NCI-H1048 (cell line): ENCODE measurements around the gene PLAU.

Experiments
- DNase-seq: peaks from one replicate; lab custom pipeline; 2025; lab: John Stamatoyannopoulos, UW

Gene PLAU

DNA sequence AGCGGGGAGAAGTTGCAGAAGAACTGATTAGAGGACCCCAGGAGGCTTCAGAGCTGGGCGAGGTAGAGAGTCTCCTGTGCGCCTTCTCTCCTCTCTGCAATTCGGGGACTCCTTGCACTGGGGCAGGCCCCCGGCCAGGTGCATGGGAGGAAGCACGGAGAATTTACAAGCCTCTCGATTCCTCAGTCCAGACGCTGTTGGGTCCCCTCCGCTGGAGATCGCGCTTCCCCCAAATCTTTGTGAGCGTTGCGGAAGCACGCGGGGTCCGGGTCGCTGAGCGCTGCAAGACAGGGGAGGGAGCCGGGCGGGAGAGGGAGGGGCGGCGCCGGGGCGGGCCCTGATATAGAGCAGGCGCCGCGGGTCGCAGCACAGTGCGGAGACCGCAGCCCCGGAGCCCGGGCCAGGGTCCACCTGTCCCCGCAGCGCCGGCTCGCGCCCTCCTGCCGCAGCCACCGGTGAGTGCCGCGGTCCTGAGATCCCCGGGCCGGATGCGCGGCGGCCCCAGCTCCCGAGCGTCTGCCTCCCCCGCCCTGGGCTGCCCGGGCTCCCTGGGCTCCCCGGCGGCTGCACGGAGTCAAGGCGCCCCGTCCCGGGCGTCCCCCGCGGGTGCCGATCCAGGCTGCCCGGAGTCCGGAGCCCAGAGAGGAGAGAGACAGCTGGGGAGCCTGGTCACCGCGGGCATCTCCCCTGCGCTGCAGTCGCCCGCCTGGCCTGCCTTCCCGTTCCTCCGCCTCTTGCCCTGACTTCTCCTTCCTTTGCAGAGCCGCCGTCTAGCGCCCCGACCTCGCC lies at the start of gene PLAU:
Gene PLAU (plus strand): TSS at position 369 of the 789 bp plus-strand sequence. CDS start 424 bp downstream, outside the sequence.
- no peak for DNase-seq

DNA sequence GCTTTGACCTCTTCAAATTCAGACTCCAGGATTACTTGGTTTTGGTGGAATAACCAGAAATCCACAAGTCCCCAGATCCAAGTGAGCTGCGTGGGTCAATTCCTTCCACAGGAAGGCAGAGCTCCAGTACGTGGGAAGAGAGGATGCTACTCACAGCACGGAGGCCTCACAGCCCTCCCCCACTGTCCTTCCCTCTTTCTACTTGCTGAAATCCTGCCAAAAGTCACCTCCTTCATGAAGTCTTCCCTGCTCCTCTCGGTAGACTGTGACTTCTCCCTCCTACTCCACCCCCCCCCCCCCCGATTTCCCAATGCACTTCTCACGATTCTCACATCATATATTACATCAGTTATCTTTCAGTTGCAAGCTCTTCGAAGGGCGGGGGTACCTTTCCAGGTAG lies 48.9 kb upstream of the PLAU start:
- no peak for DNase-seq

DNA sequence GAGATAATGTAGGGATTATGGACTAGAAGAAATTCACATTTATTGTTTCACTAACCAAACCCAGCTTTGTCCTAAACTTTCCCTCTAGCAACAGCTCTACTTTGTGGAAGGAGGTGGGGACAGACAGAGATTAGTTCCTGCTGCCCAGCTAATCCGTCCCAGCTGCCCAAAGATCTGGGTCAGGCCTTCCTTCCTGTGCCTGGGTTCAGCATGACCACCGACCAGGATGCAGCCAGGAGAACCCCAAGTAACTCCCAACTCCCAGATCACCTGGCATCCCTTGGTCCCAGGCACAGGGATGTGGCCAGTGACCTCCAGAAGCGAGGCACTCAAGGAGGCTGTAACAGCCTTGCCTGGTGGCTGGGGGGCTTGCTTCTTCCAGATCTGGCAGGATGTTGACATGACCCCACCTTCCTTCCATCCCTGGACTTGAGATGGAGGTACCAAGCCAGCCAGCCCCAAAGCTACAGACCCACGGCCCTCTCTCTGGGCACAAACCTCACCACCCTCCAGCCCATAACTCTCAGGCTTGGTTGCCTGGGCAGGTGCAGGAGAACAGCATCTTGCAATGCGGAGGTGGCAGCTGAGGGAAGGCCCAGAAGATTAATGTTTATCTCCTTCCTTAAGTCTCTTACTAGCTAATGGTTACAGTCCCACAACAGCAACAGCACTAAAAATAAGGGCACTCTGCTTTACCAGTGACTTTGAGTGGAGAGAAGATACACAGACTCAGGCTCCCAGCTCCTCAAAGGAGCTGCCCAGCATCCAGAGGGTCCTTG lies 47.7 kb upstream of the PLAU start:
- no peak for DNase-seq

DNA sequence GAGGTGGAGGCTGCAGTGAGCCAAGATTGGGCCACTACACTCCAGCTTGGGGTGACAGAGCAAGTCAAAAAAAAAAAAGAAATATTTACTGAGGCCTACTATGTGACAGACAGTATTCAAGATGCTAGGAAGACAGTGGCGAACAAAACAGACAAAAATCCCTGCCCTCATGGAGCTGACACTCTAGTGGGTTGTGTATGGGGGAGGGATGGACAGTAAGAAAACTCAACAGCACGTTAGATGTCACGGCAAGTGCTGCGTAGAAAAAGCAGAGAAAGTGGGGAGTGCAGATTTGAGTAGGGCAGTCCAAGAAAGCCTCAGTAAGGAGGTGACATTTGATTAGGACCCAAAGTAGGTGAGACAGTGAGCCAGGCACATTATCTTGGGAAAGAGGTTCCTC lies 46.7 kb upstream of the PLAU start:
- no peak for DNase-seq

DNA sequence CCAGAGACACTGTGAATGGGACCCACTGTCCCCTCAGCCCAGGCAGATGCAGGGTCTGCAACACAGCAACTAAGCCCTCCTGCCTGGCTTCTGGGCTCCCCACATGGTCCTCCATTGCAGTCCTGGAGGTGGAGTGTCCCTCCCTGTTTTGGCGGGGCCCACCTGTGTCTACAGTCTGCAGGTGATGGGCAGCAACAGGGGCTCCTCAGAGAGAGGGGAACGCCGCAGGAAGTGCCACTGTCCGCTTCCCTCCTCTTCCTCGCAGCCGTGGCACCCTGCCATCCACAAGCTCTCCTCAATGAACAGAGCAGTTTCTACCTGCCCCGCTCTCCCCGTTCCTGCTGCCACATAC lies 45.8 kb upstream of the PLAU start:
- no peak for DNase-seq

DNA sequence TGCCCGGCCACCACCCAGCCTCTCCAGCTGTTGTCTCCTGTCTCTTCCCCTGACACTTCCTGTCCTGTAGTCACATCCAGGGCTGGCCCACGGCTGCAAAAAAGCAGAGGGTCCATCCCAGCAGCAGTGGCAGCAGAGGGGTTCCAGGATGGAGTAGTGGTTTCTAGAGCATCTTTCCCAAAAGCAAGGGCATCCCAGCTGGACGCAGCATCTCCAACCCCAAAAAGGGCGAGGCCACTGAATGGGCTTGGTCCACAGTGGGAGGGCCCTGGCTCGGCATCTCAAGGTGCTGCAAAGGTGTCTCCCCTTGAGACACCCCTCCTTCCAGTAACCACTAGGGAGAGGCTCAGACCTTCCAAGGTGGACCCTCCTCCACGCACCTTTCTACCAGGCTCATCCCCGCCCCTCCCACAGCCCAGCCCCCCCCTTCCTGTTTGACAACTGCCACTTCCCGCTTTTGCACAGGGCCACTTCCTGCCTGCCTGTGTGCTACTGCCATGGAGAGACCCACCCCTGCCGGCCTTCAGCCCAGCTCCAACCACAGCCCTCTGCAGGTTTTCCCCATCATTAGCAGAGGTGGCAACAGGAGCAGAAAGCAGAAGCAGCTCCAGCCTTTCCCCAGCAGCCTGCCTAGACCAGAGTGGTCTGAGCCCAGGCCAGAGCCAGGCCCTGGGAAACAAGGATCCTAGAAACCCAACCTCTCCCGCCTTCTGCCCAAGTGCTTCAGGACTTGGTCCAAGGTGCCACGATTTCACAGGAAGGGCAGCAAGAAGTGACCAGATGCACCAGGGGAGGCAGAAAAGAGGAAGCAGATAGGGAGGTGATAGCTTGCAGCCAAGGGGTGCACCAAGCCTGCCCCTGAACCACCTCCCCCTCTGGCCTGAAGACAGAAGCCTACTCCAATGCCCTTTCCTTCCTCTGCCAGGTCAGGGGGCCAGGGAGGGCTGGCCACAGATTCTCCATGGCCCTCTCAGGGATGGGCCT lies 45.2 kb upstream of the PLAU start:
- DNase-seq, result no peak

DNA sequence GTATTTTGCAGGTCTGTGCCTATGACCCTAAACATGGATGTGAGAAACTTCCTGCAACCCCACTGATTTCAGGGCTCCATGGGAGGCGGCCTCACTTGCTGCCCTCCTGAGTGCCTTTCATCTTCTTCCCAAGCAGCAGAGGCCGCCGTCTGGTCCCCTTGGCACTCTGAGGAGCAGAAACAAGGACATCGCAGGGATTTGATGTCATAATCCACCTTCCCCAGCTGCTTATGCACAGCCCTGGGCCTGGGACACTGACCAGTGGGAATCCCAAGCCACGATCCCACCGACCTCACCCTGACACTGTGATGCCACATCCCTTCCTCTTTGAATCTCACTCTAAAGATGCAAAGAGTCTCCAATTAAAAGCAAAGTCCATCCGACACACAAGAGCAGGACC lies 44.3 kb upstream of the PLAU start:
- no peak for DNase-seq

DNA sequence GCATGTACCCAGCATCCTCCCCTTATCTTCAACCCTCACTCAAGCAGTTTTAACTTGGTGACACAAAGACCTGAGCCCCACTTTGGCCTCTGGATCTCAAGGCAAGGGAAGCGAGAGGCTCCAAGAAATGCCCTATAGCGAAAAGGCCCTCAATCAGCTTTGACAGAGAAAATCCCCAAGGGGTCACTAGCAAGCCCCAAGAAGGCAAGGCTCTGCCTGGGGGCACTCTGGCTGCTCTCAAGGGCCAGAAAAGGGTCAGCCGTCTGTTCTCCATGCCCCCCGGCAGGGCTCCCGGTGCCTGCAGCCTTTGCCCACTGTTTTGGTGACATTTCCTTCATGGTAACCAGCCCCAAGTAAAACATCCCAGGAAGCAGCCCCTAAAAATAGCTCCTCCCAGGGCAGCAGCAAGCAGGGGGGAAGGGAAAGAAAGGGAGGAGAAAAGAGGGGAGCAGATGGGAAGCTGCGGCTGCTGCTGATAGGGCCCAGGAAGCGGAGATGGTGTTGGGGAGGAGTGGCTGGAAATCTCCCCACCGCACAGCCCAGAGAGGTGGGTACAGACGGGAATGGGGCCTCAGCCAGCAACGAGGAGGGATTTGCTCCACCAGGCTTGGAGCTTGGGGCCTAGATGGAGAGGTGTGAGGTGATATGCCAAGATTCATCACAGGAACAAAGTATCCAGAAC lies 43.7 kb upstream of the PLAU start:
- DNase-seq, result no peak

DNA sequence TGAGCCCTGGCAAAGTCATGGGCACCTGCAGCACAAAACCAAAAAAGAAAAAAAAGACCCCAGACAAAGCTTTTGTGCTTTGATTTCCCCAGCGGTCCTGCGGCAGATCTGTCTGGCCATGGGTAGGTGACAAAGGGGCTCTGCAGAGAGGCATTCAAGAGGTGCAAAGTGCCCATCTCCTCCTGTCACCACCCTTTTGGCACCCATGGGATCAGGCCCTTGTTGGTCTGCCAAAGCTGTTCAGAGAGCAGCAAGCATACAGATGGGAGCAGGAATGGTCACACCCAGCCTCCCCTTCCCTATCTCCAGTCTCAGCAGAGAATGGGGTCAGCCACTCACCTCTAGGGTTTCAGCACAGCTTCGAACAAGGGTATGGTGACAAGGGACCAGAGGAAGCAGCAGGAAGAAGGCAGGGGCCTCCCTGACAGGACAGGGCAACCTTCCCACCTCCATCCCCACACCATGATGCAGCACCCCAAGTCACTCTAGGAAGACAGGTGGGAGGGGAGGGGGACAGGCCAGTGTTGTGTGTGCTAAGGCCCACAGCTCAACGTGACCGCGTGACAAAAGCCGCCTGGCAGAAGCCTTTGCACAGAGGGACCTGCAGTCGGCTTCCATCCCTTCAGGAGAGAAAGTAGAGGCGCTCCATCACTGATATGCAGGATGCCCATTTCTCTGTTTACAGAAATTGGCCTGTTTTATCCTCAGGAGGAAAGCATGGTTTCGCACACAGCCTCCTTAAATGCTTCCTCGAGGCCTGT lies 42.9 kb upstream of the PLAU start:
- DNase-seq, result no peak

DNA sequence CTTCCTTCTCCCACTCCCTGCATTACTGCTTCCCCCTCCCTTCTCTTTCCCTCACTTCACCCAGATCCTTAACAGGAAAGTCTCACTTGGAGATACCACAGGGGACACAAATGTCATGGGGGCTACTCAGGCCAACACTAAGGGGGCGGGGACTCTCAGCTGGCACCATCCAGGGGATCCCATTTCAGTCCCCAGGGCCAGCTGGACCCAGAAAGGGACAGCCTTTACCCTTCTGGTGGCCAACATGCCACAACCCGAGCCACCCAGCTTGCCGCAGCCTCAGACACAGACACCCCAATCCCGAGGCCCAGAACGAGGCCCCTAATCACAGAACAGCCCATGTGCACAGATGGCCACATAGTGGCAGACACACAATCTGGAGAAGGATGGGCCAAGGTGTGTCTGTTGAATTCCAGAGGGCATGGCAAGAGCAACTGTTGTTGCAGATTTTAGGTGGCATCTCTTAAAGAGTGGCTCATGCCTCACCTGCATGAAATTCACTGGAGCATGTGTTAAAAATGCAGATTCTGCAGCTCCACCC lies 42.2 kb upstream of the PLAU start:
- no peak for DNase-seq

DNA sequence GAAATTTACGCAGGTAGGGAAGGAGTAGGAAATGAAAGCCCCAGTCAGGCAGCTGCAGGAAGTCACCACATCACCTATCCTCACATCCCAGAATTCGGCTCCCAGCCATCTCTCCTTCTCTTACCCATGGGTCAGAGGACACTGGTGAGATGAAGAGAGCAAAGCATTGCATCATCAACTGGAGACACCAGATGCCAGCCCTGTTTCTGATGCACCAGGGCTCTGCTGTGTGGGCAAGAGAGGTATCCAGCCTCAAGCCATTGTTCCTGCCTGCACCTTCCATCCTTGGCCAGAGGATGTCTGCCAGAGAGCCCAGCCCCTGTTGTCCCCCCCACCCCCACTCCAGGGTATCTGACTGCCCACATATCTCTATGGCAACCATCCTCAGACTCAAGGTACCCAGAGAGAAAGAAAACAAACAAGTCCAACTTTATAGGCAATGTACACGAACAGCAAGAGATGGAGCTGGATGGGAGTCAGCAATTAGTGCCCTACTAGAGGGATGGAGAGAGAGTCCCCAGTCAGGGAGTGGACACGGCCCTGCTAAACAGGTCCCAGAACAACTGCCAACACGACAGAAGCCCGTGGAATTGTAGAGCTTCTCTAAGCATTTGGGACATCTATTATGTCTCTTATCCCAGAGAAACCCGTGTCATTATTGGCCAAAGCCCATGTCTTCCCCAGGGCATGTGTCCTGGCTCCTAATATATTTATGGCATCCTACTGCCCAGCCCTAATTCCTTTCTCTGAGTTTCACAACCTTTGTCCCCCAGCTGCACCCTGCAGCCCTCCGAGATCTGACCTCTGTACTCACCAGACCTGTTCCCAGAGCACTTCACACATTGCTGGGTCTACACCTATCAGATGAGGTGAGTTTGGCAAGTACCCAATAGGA lies 39.4 kb upstream of the PLAU start:
- DNase-seq, result no peak

DNA sequence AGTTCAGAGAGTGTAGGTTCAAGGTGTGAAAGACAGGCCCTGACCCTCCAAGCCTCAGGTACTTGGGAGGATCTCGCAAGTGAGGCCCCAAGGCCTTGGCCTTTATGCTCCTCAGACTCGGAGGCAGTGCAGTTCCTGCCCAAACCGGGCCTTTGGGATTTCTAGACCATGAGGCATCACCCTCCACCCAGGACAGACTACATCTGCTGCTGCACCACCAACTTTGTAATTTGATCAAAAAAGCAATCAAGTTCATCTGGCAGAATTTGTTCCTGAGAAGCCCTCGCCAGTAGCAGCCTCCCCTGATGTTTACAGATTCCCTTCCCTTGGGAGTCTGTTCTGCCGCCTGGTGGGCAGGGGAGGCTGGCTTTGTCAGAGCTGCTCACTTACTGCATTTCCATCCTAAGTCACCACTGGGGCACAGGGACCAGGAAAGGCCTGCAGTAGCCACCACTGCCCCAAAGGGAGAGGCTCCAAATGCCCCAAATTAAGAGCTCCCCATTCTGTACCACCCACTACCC lies 38.7 kb upstream of the PLAU start:
- DNase-seq, result no peak

DNA sequence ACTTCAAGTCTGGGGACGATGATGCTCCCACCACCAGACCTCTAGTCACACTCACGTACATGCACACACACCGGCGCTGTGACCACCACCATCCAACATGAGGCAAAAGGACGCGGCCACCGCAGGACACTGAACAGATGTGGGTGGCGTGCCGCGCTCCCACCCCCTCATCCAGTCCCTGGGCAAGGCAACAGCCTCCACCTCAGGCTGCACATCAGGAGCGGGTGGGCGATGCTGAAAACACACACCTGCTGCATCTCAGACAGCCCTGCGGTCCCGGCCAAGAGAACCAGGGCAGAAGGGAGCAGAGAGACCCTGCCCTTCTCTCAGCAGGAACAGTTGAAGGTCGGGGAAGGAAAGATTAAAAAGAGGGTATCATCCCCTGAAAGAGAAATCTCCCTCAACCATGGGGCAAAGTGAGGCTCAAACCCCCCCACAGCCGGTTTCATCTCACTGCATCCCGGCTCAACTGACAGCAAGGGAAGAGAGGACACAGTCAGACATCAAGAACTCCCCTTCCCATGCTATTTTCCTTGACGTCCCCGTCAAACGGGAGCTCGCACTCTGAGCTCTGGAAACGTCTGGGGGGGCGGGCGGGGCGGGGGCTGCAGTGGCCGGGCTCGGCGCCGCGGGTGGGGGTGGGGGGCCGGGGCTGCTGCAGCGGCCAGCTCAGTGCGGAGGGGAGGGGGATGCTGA lies 37.6 kb upstream of the PLAU start:
- no peak for DNase-seq

DNA sequence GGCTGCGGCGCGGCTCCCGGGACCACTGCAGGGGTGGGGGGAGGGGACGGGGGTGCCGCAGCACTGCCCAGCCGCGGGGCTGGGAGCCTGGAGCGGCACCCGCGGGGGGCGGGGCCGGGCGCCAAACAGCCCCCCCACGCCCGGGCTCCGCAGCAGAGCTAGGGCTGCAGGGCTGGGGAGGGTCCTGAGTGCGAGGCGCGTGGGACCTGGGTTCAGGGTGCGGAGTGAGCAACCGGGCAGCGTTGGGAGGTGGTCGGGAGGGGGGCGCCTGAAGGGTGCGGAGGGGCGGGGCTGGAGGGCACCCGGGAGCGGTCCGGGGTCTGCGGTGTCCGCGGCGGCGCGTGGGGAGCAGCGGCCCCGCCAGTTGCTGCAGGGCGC lies 37.1 kb upstream of the PLAU start:
- no peak for DNase-seq

DNA sequence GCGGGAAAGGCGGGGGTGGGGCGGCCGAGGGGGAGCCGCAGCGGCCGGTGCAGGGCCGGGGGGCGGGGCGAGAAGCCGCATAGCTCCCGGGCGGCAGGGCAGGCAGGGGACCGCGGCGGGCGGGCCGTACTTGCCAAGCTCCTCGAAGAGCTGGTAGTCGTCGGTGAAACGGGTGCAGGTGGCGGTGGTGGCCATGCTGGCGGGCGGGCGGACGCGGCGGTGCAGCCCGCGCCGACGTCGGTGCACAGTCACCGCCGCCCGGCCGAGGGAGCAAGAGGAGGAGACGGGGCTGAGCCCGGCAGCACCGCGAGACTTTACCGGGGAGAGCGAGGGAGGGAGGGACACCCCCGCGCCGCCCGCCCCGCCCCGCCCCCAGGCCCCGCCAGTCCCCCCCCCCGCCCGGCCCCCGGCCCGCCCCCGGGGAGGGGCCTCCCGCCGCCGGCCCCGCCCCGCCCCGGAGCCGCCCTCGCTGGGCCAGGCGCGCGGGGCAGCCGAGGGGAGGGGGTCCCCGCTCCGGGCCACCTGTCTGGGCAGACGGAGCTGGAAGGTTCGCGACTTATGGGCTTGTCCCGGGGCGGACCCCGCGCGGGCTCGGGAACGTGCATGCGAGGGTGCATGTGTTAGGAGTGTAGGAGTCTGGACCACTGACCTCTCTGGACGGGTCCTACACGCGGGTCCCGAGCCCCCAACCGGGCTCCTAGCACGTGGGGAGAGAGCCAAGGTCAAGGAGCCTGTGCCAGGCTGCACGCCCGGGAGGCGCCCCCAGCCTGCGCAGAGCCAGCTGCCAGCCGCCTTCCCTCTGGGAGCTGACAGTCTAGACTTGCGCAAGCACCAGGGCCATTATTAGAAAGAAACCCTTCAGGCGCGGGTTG lies 36.4 kb upstream of the PLAU start, which contains the start of gene CAMK2G:
Gene CAMK2G (minus strand): TSS at position 289 of the 872 bp plus-strand sequence. CDS start 94 bp downstream, at position 195.
- DNase-seq, result peak; percentile 60

DNA sequence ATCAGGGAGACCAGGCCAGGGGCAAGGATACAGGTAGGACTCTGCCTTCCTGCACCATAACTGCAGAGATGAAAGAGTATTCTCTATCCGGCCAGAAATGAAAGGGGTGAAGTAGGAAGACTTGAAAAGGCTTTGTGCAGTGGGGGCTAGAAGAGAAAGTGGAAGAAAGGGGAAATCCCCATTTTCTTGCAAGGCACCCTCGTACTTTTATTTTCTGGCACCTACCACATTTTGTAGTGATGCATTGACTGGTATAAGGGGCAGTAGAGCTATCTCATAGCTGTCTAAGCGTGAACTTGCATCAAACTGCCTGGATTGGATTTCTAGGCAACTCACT lies 35.8 kb upstream of the PLAU start:
- DNase-seq, result no peak

DNA sequence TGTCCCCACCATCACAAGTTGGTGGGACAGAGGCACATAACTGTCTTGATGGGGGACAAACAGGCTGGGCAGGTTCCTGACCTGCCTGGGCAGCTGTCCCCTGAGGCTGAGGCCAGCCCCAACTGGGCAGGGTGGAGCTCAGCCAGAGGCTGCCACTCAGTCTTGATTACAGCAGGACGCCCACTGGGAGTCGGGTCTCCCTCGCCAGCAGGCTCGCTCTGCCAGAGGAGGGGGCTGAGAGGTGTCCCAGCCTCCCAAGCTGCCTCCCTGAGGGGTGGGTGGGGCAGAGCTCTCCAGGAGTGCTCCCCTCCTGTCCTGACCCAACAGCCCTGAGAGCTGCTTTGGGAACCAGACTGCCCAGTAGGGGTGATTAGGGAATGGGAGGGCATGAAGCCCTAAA lies 34.8 kb upstream of the PLAU start:
- DNase-seq, result no peak

DNA sequence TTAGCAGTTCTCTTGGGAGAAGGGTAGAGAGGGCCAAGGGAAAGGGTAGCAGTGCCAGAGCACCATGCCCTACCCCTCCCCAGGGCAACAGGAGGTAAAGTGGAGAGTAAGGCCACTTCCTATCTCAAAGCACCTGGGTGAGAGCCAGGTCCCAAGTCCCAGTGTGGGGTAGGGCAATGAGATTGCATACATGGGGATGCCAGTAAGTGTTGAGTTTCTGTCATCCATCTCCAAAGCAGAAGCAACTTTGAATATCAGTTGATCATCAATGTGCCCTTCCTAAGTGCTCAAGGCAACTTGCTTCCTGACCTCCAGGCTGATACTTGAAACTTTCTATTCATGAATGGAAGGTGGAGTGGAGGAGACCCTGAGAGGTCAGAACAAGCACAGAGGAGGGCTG lies 34.4 kb upstream of the PLAU start:
- no peak for DNase-seq
